ENCODE results near the gene ZC3H4.

ZC3H4 gene

GRCh38 chr19:47044946-47045866 lies 68.4 kb downstream of the ZC3H4 start:
- no peak for DNase-seq

- DNase-seq, result no peak
These were observed 72.7 kb downstream of the ZC3H4 start for GRCh38 chr19:47040869-47041268.

- DNase-seq, result no peak
These were observed 74.2 kb downstream of the ZC3H4 start for GRCh38 chr19:47039239-47039874.

GRCh38 chr19:47037766-47038165 lies 75.8 kb downstream of the ZC3H4 start:
- DNase-seq, result no peak

- DNase-seq, result peak; percentile 74
These were observed 77.4 kb downstream of the ZC3H4 start for GRCh38 chr19:47036097-47036651.

GRCh38 chr19:47035127-47036096 lies 78.2 kb downstream of the ZC3H4 start:
- DNase-seq, result peak; percentile 77

GRCh38 chr19:47032171-47032811 lies 81.3 kb downstream of the ZC3H4 start:
- DNase-seq, result peak; percentile 37

GRCh38 chr19:47028195-47028601 lies 85.4 kb downstream of the ZC3H4 start:
- no peak for DNase-seq

GRCh38 chr19:47027586-47028088 lies 85.9 kb downstream of the ZC3H4 start:
- no peak for DNase-seq

- DNase-seq, result no peak
These were observed 86.7 kb downstream of the ZC3H4 start for GRCh38 chr19:47026889-47027288.

GRCh38 chr19:47026156-47026555 lies 87.4 kb downstream of the ZC3H4 start:
- DNase-seq, result no peak

GRCh38 chr19:47024502-47024901 lies 89.1 kb downstream of the ZC3H4 start:
- no peak for DNase-seq

GRCh38 chr19:47023448-47023794 lies 90.2 kb downstream of the ZC3H4 start:
- DNase-seq, result no peak

GRCh38 chr19:47022541-47023447 lies 90.8 kb downstream of the ZC3H4 start:
- DNase-seq, result no peak

- DNase-seq, result no peak
These were observed 91.4 kb downstream of the ZC3H4 start for GRCh38 chr19:47022140-47022536.

- no peak for DNase-seq
These were observed 91.9 kb downstream of the ZC3H4 start for GRCh38 chr19:47021536-47022139.

GRCh38 chr19:47020992-47021496 lies 92.5 kb downstream of the ZC3H4 start:
- no peak for DNase-seq

- no peak for DNase-seq
These were observed 93.3 kb downstream of the ZC3H4 start for GRCh38 chr19:47020132-47020805.

- no peak for DNase-seq
These were observed 94.0 kb downstream of the ZC3H4 start, which contains the start of gene NPAS1 for GRCh38 chr19:47019431-47020041. TSS of gene NPAS1 (plus strand) at chr19:47019837. CDS start at chr19:47021048, 1,211 bp downstream.
